NB4 (cell line): ENCODE results near the gene CPNE5.
"Not testable (repeated sequence)": the region's sequence is repeated elsewhere in the genome, so short reads cannot be mapped to it uniquely, and the experiment has no call there.

Experiments used
- DNase-seq: peaks from one replicate; pipeline ENCODE4 v3.0.0; 2010; ENCODE audit warnings: low read depth
- H3K4me3 ChIP-seq: one replicate; pipeline ENCODE4 v1.5.1; 2011; ENCODE audit warnings: mild to moderate bottlenecking, low read depth, low read length, moderate library complexity
- CTCF ChIP-seq: IDR thresholded peaks from one replicate; pipeline ENCODE4 v1.5.1; 2012; ENCODE audit warnings: low read depth, low read length
- MAX ChIP-seq: IDR thresholded peaks from 2 replicates; pipeline ENCODE4 v1.6.1; 2011; ENCODE audit warnings: low read depth, low read length
- MYC ChIP-seq: IDR thresholded peaks from 2 replicates; pipeline ENCODE4 v1.6.1; 2011; ENCODE audit warnings: low read depth, low read length
- POLR2A ChIP-seq: IDR thresholded peaks from 2 replicates; pipeline ENCODE4 v1.6.1; 2011; ENCODE audit warnings: mild to moderate bottlenecking; ENCODE audit not compliant: insufficient read length; ENCODE audit errors: extremely low read depth

Gene CPNE5

GRCh38 chr6:36706339-36706738, 132.9 kb downstream of the CPNE5 start:
- no peak for DNase-seq
- H3K4me3 ChIP-seq, result no peak overlapping the region
- TF ChIP-seq MAX, result no peak
- TF ChIP-seq POLR2A, result no peak
- no peak for TF ChIP-seq MYC
- TF ChIP-seq CTCF, result no peak

GRCh38 chr6:36704961-36705577, 134.2 kb downstream of the CPNE5 start:
- not testable (repeated sequence) for H3K4me3 ChIP-seq, DNase-seq

GRCh38 chr6:36703982-36704381, 135.3 kb downstream of the CPNE5 start:
- no peak overlapping the region for H3K4me3 ChIP-seq
- TF ChIP-seq POLR2A (no peak), CTCF (no peak), MAX (no peak), MYC (no peak)
- DNase-seq, result no peak

GRCh38 chr6:36703081-36703606, 136.1 kb downstream of the CPNE5 start:
- TF ChIP-seq POLR2A, result no peak
- TF ChIP-seq MYC, result no peak
- TF ChIP-seq MAX, result no peak
- no peak for TF ChIP-seq CTCF

GRCh38 chr6:36702656-36703055, 136.6 kb downstream of the CPNE5 start:
- TF ChIP-seq MYC (no peak), CTCF (no peak), POLR2A (no peak), MAX (no peak)
- no peak overlapping the region for H3K4me3 ChIP-seq
- no peak for DNase-seq

More at GRCh38 chr6:36703081-36703606, 136.1 kb downstream of the CPNE5 start:
- DNase-seq, result no peak
- no peak overlapping the region for H3K4me3 ChIP-seq

- TF ChIP-seq CTCF, result no peak
- TF ChIP-seq MYC, result no peak
- TF ChIP-seq POLR2A, result no peak
- TF ChIP-seq MAX, result no peak
- peak; percentile 66 for DNase-seq
These were observed 137.7 kb downstream of the CPNE5 start for GRCh38 chr6:36701401-36701991.

More at GRCh38 chr6:36701401-36701991, 137.7 kb downstream of the CPNE5 start:
- peak overlapping the region; percentile 97 for H3K4me3 ChIP-seq
